HepG2 (cell line): ENCODE measurements around the gene PLXNA4. TPM values are rescaled to one million over a fixed set of nuclear protein-coding genes. Genes with fewer than 3 reads are reported as not detected.

ENCODE experiments used
- ATAC-seq: fragments of 200-7000 bp; cut with Tn5 transposase; 3 replicates; pipeline ENCODE4 v1.9.1; 2020; ENCODE audit warnings: mild to moderate bottlenecking, moderate library complexity
- BruUV-seq: library from RNA; stranded (reverse); fragments of 400-500 nt; replicated peaks from 2 replicates; lab custom pipeline; 2021; lab: Mats Ljungman, UMichigan
- CTCF ChIA-PET: fragments of 300-600 bp; formaldehyde crosslinking; extraction: SDS; loops from one replicate; lab custom pipeline; 2021; ENCODE audit warnings: low total read pairs, inconsistent platforms, low intra/inter-chr PET ratio; lab: Yijun Ruan, JAX
- POLR2A ChIA-PET: fragments of 350-600 bp; sonication (Branson Sonifier 250); formaldehyde crosslinking; loops from one replicate; lab custom pipeline; 2020; ENCODE audit warnings: antibody characterized with exemption, inconsistent platforms; lab: Yijun Ruan, JAX
- DNase-seq: peaks from one replicate; pipeline ENCODE4 v3.0.0-alpha.2; 2015; ENCODE audit warnings: low spot score
- FAIRE-seq: peaks from 3 replicates; lab custom pipeline; 2011; peaks lifted over from hg19 to GRCh38; lab: Jason Lieb, UNC
- H2AFZ ChIP-seq: one replicate; pipeline ENCODE4 v1.6.1; 2011; ENCODE audit warnings: low read length, inconsistent platforms
- H3K27ac ChIP-seq: fragments of 300-600 bp; 3 replicates; pipeline ENCODE4 v1.8.0; 2011; ENCODE audit warnings: mixed run types, mild to moderate bottlenecking, mixed read lengths, low read length, inconsistent platforms; ENCODE audit not compliant: insufficient read depth; ENCODE audit errors: extremely low read length
- H3K27me3 ChIP-seq, 2 experiments: fragments of 200-600 bp in 1 of 2; 2 replicates in 1 of 2; 3 replicates in 1 of 2; pipeline versions ENCODE4 v1.6.0 to v1.8.0; 2011; ENCODE audit warnings: low read length in 2 of 2, mild to moderate bottlenecking in 2 of 2, moderate library complexity in 2 of 2, inconsistent platforms in 1 of 2; ENCODE audit not compliant: insufficient read depth in 2 of 2, control insufficient read depth in 1 of 2
- H3K36me3 ChIP-seq, 2 experiments: fragments of 200-600 bp in 1 of 2; replicated peaks in 1 of 2; 2 replicates in 1 of 2; 3 replicates in 1 of 2; pipeline versions ENCODE4 v1.5.1 to v1.8.0; 2011; ENCODE audit warnings: low read length in 2 of 2, inconsistent platforms in 1 of 2; ENCODE audit not compliant: insufficient read depth in 2 of 2, control insufficient read depth in 1 of 2
- H3K4me1 ChIP-seq: 2 replicates; pipeline ENCODE4 v1.5.1; 2012; ENCODE audit warnings: low read length, inconsistent platforms; ENCODE audit not compliant: insufficient read depth
- H3K4me2 ChIP-seq: 2 replicates; pipeline ENCODE4 v1.6.0; 2011; ENCODE audit warnings: low read depth, low read length, inconsistent platforms
- H3K4me3 ChIP-seq, 3 experiments: fragments of 200-600 bp in 1 of 3; sonication (generic), shearing (Covaris generic) in 1 of 3; replicated peaks in 1 of 3; 2 replicates each; pipeline ENCODE4 v1.5.1; 2011 to 2016; ENCODE audit warnings: low read length in 3 of 3, inconsistent platforms in 2 of 3, low read depth in 2 of 3, mild to moderate bottlenecking in 2 of 3, control low read depth in 1 of 3, mixed read lengths in 1 of 3; ENCODE audit not compliant: insufficient read depth in 1 of 3
- H3K79me2 ChIP-seq: one replicate; pipeline ENCODE4 v1.6.1; 2011; ENCODE audit warnings: low read length, inconsistent platforms; ENCODE audit not compliant: insufficient read depth
- H3K9ac ChIP-seq: 2 replicates; pipeline ENCODE4 v1.6.0; 2011; ENCODE audit warnings: mild to moderate bottlenecking, low read depth, low read length, inconsistent platforms; ENCODE audit not compliant: insufficient read depth
- H3K9me3 ChIP-seq: 2 replicates; pipeline ENCODE4 v1.5.1; 2012; ENCODE audit warnings: mild to moderate bottlenecking, low read length
- H4K20me1 ChIP-seq: 2 replicates; pipeline ENCODE4 v1.6.0; 2011; ENCODE audit warnings: inconsistent platforms, mild to moderate bottlenecking, low read length, moderate library complexity; ENCODE audit not compliant: insufficient read depth
- PHB2 ChIP-seq: fragments of 450-650 bp; IDR thresholded peaks from 2 replicates; pipeline ENCODE4 v1.6.1; 2018; ENCODE audit not compliant: partially characterized antibody
- SOX13 ChIP-seq, 3 experiments: fragments of 450-650 bp in 1 of 3; sonication (generic) in 1 of 3; formaldehyde crosslinking in 1 of 3; IDR thresholded peaks in 2 of 3; conservative IDR thresholded peaks in 1 of 3; 2 replicates each; pipeline versions ENCODE4 v1.5.0 to v1.6.1; 2016 to 2020; ENCODE audit warnings: antibody characterized with exemption in 1 of 3, mild to moderate bottlenecking in 1 of 3, missing compliant biosample characterization in 1 of 3, missing genetic modification reagents in 1 of 3, moderate library complexity in 1 of 3
- TRIM24 ChIP-seq: sonication (generic); formaldehyde crosslinking; IDR thresholded peaks from 2 replicates; pipeline ENCODE4 v1.8.0; 2022; ENCODE audit warnings: mild to moderate bottlenecking, missing genetic modification reagents
- ZNF773 ChIP-seq: sonication (generic); formaldehyde crosslinking; IDR thresholded peaks from 2 replicates; pipeline ENCODE4 v1.4.0; 2020; ENCODE audit warnings: missing genetic modification reagents, borderline replicate concordance
- ZNF780A ChIP-seq: sonication (generic); formaldehyde crosslinking; IDR thresholded peaks from 2 replicates; pipeline ENCODE4 v1.8.0; 2022; ENCODE audit warnings: mild to moderate bottlenecking, missing genetic modification reagents, moderate library complexity
- WGBS: methylation state at CpG from one replicate; pipeline ENCODE4 v1.1.6; 2017; ENCODE audit warnings: low lambda C conversion rate; 5-methylcytosine and 5-hydroxymethylcytosine counted together
- in situ Hi-C: cut with HindIII; loops from 2 replicates; pipeline ENCODE4 v1.10.0; 2017; ENCODE audit warnings: low pct_unique_long_range_greater_than_20kb; ENCODE audit not compliant: extremely low pct_ligation_motif_present
- intact Hi-C: fragments of 100-400 bp; cut with micrococcal nuclease; formaldehyde crosslinking; loops from one replicate; pipeline ENCODE4 v1.10.0; 2022; ENCODE audit not compliant: unreplicated experiment
- polyA plus RNA-seq, 8 experiments: library from polyadenylated mRNA; depleted of rRNA in 3 of 8; stranded (reverse) in 7 of 8; unstranded in 1 of 8; fragments of >200 nt; fragmentation: Illumina TruSeq in 4 of 8; extraction: Trizol in 4 of 8; gene quantifications; 2 replicates each; pipeline versions ENCODE4 v1.2.1 to v1.2.3, GENCODE V29; 2011 to 2016; ENCODE audit warnings: low read depth in 4 of 8, missing spikeins in 1 of 8, mixed read lengths in 1 of 8; ENCODE audit not compliant: insufficient read depth in 1 of 8
- total RNA-seq, 5 experiments: library from RNA; depleted of rRNA; stranded (reverse); fragments of >200 nt; fragmentation: Illumina TruSeq; extraction: Trizol; gene quantifications; 2 replicates each; pipeline ENCODE4 v1.2.3, GENCODE V29; 2016; ENCODE audit warnings: low read depth in 1 of 5
- TF ChIP-seq, protein P1 (sequence below): sonication (generic); formaldehyde crosslinking; IDR thresholded peaks from 2 replicates; pipeline ENCODE4 v1.8.0; 2022; ENCODE audit warnings: missing genetic modification reagents, low read depth, mild to moderate bottlenecking, borderline replicate concordance
- TF ChIP-seq, protein P2 (sequence below): sonication (generic); formaldehyde crosslinking; conservative IDR thresholded peaks from 2 replicates; pipeline ENCODE4 v1.8.1; 2023; ENCODE audit warnings: missing genetic modification reagents

The PLXNA4 gene
- total and polyA plus RNA-seq, 2 of the 13 experiments (the other 11 are each of a cell fraction or from before 2014, with no cell fraction given), result 0.01 to 0.04 TPM

DNA sequence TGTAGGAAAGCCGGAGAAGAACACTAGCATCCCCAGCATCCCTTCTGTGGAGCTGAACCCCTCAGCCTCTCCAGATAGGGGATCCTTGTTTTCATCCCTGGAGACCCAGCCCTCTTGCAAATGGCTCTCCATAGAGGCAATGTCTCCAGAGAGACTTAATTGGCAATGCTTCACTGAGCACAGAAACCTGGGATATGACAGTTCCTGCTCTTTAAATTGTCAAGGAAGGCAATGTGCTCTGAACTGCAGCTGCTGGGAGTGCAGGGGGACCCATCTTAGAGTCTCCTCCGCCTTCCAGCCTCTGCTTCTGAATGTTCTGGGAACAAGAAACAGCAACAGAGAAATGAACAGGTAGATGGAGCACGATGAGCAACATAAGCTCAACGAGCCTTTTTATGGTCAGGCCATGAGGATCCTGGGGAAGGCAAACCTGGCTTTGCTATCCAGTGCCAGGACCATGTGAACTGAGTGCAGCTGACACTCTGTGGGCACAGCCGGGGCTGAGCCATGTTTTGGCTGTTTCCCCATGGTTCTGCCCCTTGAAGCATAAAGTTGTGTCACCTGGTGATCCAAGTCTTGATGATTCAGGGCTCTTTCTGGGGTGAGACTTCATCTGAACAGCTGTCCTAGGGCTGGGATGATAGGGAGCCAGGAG lies 481.0 kb downstream of the PLXNA4 start:
- ChIA-PET CTCF (no interaction called here), POLR2A (no interaction called here)
- Histone ChIP-seq H3K4me3 (no peak overlapping the region), H3K9me3 (no peaks in the 10 kb centered on the region), H3K4me1 (no peaks in the 10 kb centered on the region), H3K36me3 (no peaks in the 10 kb centered on the region), H3K27me3 (peaks cover 0 to 35% of the 10 kb centered on the region in 2 experiments; a peak in 2 of 5 replicates), H2AFZ (no peak overlapping the region), H4K20me1 (no peaks in the 10 kb centered on the region), H3K27ac (no peak overlapping the region), H3K9ac (no peak overlapping the region), H3K4me2 (no peak overlapping the region), H3K79me2 (no peaks in the 10 kb centered on the region)
- FAIRE-seq, result no peak
- ATAC-seq, result no peak
- in situ Hi-C loops, result no loop called here
- 0% methylated on average over 3 of the region's 5 CpGs for WGBS
- intact Hi-C loops, result no loop called here
- TF ChIP-seq PHB2 (no peak), ZNF780A (CRISPR knock-in tag) (no peak), SOX13 (IDR thresholded peaks at IDR 0.05) (no peak), SOX13 (CRISPR knock-in tag; conservative IDR thresholded peaks at IDR 0.05 in 1 of 2, IDR thresholded peaks at IDR 0.05 in 1 of 2) (no peak), TRIM24 (CRISPR knock-in tag) (no peak)
- no peak for DNase-seq
- BruUV-seq, result no TSS peak

DNA sequence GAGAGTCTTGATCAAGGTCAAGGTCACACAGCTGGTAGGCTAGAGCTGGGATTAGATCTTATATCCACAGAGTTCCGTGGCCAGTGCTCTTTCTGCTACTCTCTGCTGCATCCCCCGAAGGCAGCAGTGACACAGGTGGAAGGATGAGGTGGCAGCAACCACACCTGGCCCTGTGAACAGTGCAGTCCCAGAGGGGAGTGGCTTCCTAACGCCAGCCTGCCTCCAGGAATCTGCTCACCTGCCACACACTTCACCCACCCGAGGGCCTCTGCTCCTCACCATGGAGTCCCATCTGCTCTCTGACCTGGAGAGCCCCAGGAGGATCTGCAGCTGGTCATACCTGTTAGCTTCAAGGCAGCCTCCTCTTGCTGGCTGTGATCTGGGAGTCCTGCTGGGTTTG lies 484.2 kb downstream of the PLXNA4 start:
- in situ Hi-C loops, result no loop called here
- H3K4me3 ChIP-seq, result no peak overlapping the region
- FAIRE-seq, result no peak
- no peaks in the 10 kb centered on the region for H3K4me1 ChIP-seq
- no peaks in the 10 kb centered on the region for H3K9me3 ChIP-seq
- no peaks in the 10 kb centered on the region for H3K36me3 ChIP-seq
- no peak overlapping the region for H2AFZ ChIP-seq
- WGBS, result 4% methylated on average over 2 of the region's 4 CpGs
- H3K27ac ChIP-seq, result no peak overlapping the region
- POLR2A ChIA-PET, result no interaction called here
- ATAC-seq, result no peak
- CTCF ChIA-PET, result no interaction called here
- H3K79me2 ChIP-seq, result no peaks in the 10 kb centered on the region
- no peak overlapping the region for H3K9ac ChIP-seq
- H4K20me1 ChIP-seq, result no peaks in the 10 kb centered on the region
- intact Hi-C loops, result no loop called here
- no peak for DNase-seq
- TF ChIP-seq, protein P1, sequence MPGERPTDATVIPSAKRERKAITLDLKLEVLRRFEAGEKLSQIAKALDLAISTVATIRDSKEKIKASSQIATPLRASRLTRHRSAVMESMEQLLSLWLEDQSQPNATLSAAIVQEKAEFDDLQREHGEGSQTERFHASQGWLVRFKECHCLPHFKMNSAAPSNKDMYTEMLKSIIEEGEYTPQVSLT, result no peak
- TF ChIP-seq, protein P2, sequence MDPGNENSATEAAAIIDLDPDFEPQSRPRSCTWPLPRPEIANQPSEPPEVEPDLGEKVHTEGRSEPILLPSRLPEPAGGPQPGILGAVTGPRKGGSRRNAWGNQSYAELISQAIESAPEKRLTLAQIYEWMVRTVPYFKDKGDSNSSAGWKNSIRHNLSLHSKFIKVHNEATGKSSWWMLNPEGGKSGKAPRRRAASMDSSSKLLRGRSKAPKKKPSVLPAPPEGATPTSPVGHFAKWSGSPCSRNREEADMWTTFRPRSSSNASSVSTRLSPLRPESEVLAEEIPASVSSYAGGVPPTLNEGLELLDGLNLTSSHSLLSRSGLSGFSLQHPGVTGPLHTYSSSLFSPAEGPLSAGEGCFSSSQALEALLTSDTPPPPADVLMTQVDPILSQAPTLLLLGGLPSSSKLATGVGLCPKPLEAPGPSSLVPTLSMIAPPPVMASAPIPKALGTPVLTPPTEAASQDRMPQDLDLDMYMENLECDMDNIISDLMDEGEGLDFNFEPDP (CRISPR knock-in tag), result no peak
- no peak for TF ChIP-seq ZNF773 (CRISPR knock-in tag)
- no TSS peak for BruUV-seq
- peaks cover 1 to 35% of the 10 kb centered on the region in 2 experiments; a peak in 3 of 5 replicates for H3K27me3 ChIP-seq
- no peak overlapping the region for H3K4me2 ChIP-seq
